ENCODE results near the gene P2RY8.
A peak's percentile ranks its signal among the peaks of the same experiment; 100 is the strongest.
"Not testable (repeated sequence)": the region's sequence is repeated elsewhere in the genome, so short reads cannot be mapped to it uniquely, and the experiment has no call there.

The P2RY8 gene

DNA sequence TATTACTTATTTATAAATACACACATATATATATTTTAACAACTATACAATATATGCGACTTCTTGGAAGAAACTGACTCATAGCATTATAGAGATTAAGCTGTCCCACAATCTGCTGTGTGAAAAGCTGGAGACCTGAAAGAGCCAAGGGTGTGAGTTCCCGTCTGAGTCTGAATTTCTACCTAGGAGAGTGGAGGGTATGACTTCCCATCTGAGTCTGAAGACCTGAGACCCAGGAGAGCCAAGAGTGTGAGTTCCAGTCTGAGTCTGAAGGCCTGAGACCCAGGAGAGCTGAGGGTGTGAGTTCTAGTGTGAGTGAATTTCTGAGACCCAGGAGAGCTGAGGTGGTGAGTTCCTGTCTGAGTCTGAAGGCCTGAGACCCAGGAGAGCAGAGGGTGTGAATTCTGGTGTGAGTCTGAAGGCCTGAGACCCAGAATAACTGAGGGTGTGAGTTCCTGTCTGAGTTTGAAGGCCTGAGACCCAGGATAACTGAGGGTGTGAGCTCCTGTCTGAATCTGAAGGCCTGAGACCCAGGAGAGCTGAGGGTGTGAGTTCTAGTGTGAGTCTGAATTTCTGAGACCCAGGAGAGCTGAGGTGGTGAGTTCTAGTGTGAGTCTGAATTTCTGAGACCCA is 8.9 kb upstream of the P2RY8 start:
- no peak for DNase-seq (ENCODE audit: low read depth in 3 of 3)

DNA sequence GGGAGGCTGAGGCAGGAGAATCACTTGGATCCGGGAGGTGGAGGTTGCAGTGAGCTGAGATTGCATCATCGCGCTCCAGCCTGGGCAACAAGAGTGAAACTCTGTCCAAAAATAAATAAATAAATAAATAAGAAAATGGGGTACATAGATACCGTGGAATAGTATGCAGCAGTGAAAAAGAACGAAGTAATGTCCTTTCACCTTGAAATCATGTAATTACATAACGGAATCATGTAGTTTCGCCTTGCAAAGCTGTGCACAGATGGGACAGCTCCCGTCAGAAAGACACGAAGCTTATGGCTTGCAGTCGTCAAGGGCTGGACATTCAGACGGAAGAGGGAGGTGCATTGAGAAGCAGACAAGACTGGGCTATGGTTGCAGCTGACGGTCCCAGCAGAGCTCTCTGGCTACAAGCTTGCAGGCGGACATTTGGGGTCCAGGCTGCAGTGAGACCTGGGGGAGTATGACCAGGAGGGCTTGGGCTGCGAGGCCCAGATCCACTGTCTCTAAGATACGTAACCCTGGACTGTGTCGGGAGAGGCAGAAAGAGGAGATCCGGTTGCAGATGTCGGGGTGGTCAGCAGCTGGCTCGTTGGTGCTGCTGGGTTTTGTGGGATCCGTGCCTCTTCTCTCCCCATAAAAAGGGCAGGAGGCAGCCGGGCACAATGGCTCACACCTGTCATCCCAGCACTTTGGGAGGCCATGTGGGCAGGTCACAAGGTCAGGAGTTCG is 6.2 kb upstream of the P2RY8 start:
- DNase-seq (ENCODE audit: low read depth in 3 of 3) = no peak

DNA sequence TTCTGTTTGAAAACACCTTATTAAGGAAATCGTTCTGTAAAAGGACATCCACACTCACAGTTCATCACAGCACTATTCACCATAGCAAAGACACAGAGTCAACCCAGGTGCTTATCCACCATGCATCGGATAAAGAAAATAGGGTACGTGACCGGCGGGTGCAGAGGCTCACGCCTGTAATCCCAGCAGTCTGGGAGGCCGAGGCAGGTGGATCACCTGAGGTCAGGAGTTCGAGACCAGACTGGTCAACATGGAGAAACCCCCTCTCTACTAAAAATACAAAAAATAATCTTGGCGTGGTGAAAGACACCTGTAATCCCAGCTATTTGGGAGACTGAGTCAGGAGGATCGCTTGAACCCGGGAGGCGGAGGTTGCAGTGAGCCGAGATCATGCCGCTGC is 2.2 kb upstream of the P2RY8 start:
- not testable (repeated sequence) for DNase-seq (ENCODE audit: low read depth in 3 of 3)

DNA sequence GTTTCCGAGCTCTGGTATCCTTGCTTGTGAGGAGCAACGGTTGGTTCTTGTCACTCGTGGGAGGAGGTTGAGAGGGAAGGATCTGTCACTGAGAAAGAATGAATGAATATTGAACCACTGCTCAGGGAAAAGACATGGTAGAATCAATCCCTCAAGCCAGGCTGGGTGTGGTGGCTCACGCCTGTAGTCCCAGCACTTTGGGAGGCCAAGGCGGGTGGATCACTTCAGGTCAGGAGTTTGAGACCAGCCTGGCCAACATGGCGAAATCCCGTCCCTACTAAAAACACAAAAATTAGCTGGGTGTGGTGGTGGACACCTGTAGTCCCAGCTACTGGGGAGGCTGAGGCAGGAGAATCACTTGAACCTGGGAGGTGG is 718 bp upstream of the P2RY8 start:
- DNase-seq (ENCODE audit: low read depth in 3 of 3) = not testable (repeated sequence)

DNA sequence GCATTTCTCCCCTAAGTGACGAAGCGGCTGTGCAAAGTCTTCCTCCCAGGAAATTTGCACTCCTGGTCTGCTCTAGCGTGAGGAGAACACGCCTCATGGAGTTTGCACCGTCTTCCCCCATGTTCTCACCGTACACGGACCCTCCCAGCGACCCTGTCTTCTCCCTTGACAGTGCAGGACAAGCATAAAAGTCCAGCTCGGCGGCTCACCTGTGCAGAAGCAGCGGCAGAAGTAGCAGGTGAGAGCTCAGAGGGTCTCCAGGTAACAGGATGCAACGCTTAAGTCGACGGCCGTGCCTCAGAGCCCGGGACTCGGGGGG is 314 bp downstream of the P2RY8 start:
- DNase-seq (ENCODE audit: low read depth in 3 of 3) = no peak

DNA sequence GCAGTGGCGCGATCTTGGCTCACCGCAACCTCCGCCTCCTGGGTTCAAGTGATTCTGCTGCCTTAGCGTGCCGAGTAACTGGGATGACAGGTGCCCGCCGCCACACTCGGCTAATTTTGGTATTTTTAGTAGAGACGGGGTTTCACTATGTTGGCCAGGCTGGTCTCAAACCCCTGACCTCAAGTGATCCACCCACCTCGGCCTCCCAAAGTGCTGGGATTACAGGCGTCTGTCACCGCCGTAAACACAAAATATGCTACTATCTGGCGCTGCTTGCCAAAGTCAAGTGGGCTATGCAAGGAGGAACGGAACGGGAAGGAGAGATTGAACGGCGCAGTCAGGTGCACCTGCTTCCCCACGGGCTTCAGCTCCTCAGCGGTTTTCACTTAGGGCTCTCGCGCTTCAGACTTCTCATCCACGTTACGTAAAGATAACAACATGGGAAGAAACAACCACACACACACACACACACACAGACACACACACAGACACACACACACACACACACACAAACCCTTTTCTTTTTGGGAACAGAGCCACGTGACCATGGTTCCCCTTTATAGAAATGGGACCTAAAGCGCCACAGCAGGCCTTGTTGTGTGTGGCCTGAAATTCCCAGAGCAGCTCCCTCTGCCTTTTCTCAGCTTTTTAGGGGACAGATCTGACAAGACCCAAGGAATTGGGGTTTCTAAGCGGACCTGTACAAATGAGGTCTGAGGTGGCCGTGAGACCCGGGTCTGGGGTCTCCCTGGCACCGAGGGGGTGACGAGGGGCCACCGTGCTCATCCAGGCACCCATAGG is 1.5 kb downstream of the P2RY8 start:
- DNase-seq (ENCODE audit: low read depth in 3 of 3) = peak in 1 of 3 donors; percentile 53

DNA sequence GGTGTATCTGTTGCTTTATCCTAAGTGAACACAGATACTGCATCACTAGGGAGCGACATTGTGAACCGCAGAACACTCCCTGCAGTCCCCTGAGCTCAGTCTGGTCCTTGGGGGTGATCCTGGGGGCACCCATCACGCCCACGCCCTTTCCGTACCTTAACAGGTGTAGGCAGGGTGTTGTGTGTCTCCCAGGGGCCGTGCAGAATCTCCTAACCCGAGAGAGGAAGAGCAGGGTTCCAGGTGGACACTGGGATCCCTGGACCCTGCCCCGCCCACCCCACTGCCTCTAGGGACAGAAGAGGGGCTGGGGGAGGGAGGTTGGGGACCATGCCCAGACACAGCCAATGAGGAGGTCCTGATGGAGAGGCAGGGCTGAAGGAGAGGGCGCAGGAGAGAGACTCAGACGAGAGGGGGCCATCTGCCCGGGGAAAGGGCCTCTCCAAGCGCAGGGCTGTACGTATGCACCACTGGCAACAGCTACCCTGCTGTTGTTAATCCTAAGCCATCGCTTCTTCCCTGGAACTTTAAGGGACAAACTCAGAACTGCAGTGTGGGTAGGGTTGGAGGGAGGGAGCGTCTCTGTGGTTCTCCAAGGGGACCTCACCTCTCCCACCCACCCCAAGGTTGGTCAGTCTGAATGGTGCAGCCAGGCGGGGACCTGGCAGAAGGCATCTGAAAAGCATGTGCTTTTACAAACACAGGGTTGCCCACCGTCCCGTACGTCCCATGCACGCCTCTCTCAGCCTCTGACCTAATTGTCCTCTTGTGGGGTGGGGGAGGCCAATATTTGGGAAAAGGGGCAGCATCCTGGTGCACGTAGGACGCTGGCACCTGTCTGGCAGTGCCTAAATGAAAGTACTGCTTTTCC is 2.5 kb downstream of the P2RY8 start:
- no peak for DNase-seq (ENCODE audit: low read depth in 3 of 3)

DNA sequence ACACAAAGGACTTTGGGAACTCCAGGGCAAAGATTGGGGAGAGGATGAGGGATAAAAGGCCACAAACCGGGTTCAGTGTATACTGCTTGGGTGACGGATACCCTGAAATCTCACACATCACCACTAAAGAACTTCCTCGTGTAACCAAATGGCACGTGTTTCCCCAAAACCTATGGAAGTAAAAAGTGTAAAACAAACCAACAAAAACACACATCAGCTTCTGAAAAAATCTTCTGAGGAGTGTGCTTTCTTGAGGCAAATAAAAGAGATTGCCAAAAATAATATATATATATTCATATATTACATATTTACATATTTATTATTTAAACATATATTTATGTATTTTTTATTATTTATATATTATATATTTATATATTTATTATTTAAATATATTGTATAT is 3.9 kb downstream of the P2RY8 start:
- no peak for DNase-seq (ENCODE audit: low read depth in 3 of 3)

DNA sequence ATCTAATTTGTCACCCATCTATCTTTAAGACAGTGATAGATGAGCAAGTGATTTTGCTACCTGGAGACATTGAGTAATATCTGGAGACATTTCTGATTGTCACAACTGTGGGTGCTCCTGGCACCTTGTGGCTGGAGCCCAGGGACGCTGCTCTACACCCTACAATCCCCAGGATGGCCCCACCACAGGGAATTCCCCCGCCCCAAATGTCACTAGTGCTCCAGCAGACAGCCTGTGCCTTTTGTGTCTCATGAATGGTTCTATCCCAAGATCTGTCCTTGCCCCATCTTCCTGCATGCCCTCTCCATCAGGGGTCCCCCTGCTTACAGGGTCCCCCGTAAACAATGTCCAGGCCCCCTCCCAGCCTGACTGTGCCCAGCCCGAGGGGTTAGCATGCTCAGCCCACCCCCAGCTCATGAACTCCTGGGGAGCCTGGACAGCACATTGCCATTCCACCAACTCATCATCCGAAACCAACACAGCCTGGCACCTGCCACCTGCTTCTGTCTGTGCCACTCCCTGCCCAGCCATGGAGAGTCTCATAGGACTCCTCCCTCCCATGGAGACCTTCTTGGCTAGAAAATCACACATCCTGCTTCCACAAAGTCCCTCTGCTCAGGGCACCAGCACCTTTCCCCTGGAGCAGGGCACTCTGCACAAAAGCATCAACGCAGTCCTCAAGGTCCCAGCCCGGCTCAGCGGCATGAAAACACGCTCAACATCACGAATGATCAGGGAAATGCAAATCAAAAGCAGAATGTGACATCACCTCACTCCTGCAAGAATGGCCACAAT is 5.7 kb downstream of the P2RY8 start:
- DNase-seq (ENCODE audit: low read depth in 3 of 3) = no peak

DNA sequence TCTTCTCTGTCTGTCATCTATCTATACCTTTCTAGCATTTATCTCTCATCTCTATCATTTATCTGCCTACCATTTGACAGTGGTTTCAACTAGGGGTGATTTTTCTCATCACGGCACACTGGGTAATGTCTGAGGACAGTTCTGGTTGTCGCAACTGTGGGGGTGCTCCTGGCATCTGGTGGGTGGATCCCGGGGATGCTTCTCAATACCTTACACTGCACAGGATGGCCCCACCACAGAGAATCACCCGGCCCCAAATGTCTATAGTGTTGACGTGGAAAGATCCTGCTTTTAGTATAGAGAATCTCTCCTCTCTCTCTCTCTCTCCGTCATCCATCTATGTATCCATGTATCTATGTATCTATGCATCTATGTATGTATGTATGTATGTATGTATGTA is 7.2 kb downstream of the P2RY8 start:
- DNase-seq (ENCODE audit: low read depth in 3 of 3) = no peak

DNA sequence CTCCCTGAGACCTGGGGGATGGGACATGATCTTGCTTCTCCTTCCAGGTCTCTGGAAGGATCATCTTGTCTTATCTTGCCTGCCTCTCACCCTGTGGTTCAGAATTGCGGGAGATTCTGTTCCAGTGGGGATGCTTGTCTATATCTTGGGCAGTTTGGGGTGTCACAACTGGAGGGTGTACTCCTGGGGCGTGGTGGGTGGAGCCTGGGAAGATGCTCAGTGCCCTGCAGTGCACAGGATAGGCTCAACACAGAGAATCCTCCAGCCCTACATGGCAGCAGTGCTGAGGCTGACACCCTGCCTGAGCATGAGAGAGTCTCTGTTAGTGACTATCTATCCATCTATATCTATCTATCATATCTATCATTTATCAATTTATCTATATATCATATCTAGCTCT is 7.7 kb downstream of the P2RY8 start:
- DNase-seq (ENCODE audit: low read depth in 3 of 3) = no peak

DNA sequence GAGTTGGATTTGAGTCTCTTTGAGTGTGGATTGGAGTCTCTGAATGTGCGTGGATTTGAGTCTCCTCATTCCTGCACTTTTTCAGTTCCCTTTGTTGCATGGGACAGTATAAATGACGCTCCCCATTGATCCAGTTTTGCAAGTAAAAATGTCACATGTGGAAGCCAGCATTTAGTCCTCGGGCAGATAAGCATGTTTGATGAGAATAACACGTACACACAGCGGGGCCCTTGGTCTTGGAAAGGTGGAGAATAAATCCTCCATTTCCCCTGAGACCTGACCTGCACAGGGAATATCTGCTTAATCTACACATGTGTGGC is 8.1 kb downstream of the P2RY8 start:
- no peak for DNase-seq (ENCODE audit: low read depth in 3 of 3)

DNA sequence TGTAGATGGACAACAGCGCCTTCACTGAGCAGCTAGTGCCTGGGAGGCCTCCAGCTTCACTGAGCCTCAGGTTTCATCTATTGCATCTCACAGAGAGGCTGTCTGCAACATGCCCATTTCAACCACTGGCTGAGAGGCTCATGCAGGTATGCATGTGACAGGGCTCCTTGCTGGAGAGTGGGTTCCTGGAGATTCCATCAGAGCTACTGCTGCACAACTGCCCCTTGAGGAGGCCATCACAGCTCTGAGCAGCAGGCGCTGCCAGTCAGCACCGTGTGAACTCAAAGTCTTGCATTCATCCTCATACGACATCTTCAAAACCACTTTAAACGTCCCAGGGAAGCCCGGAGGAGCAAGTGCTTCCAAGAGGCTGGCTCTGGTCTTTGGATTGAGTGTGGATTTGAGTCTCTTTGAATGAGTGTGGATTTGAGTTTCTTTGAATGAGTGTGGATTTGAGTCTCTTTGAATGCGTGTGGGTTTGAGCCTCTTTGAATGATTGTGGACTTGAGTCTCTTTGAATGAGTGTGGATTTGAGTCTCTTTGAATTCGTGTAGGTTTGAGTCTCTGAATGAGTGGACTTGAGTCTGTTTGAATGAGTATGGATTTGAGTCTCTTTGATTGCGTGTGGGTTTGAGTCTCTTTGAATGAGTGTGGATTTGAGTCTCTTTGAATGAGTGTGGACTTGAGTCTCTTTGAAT is 8.7 kb downstream of the P2RY8 start:
- DNase-seq (ENCODE audit: low read depth in 3 of 3) = no peak

DNA sequence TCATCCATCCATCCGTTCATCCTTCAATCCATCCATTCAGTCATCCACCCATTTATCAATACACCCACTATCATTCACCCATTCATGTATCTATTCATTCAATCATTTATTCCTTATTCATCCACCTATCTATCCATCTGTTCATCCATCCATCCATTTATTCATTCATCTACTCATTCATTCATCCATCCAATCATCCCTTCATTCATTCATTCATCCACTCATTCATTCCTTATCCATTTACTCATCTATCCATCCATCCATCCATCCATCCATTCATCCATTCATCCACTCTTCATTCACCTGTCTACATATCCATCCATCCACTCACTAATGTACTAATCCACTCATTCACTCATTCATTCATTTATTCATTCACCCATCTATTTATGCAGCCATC is 9.5 kb downstream of the P2RY8 start:
- DNase-seq (ENCODE audit: low read depth in 3 of 3) = no peak

DNA sequence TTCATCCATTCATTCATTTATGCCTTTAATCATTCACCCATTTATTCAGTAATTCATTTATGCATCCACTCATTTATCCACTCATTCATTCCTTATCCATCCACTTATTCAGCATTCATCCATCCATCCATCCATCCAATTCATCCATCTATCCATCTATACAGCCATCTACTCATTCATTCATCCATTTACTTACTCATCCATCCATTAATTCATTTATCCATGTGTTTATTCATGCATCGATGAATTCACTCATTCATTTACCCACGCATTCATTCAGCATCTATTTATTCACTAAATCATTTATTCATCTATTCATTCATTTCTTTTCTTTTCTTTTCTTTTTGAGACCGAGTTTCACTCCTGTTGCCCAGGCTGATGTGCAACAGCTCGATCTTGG is 10.4 kb downstream of the P2RY8 start:
- DNase-seq (ENCODE audit: low read depth in 3 of 3) = no peak

DNA sequence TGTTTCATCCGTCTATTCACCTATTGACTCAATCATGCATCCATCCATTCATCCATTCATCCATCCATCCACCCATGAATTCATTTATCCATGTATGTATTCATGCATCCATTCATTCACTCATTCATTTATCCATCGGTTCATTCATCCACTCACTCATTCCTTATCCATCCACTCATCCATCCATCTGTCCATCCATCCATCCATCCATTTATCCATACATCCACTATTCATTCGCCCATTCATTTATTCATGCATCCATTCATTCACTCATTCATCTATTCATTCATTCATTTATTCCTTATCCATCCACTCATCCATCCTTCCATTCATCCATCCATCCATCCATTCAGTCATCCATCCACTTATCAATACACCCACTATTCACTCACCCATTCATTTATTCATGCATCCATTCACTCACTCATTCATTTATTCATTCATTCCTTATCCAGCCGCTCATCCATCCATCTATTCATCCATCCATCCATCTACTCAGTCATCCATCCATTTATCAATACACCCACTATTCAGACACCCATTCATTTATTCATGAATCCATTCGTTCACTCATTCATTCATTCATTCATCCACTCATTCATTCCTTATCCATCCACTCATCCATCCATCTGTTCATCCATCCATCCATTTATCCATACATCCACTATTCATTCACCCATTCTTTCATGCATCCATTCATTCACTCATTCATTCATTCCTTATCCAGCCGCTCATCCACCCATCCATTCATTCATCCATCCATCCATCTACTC is 11.2 kb downstream of the P2RY8 start:
- no peak for DNase-seq (ENCODE audit: low read depth in 3 of 3)

DNA sequence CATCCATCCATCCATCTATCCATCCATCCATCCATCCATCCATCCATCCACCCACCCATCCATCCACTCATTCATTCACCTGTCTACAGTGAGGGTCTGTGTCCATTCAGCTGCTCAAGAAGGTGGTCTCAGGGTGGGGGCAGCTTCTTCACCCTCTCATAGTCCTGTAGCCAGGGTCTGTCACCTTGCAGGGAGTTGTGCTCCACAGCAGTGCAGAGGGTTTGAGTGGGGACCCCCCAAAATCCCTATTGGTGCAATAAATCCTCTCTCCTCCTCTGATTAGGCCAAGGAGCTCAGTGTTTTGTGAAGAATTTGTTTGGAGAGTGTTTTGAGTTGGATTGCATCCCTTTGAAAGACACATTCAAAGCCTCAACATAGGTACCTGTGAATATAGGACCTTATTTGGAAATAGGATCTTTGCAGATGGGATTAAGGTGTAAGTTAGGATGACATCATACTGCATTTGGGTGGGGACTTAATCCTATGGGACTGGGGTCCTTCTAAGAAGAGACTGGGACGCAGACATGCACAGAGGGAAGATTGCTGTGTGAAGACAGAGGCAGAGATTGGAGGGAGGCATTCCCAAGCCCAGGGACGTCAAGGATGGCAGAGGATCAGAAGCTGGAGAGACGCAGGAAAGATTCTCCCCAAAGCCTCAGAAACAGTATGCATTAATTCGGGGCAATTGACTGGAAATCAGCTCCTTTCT is 12.0 kb downstream of the P2RY8 start:
- no peak for DNase-seq (ENCODE audit: low read depth in 3 of 3)

DNA sequence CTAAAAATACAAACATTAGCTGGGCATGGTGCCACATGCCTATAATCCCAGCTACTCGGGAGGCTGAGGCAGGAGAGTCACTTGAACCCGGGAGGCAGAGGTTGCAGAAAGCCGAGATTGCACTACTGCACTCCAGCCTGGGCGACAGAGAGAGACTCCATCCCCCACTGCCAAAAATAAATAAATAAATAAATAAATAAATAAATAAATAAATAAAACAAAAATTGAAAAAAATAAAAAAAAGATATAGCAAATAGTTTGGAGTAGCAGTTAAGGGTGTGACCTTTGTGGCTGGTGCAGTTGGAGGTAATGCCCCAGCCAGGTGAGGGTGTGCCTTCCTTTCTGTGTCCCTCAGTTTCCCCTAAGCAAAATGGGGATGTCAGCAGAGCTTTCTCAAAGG is 14.1 kb downstream of the P2RY8 start:
- not testable (repeated sequence) for DNase-seq (ENCODE audit: low read depth in 3 of 3)

DNA sequence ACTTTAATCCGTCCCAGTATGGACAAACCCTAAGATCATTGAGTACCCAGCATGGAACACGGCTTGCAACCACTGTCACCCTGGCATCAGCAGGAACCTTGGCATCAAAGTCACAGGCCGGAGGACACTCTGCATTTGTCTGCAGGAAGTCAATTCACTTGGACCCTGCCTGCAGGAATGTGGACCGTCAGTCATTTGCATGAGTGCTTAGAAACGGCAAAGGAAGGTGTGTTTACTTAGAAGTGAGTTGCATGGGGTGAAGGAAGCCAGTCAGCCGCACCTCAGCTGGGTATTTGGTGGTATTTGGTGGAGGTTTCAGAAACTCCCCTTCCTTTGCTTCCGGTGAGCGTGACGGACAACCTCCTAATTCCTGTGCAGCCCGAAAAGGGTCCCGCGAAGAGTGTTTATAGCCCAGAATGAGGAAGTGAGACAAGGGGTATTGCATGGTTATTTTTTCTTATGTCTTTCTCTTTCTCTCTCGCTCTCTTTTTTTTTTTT is 15.5 kb downstream of the P2RY8 start:
- DNase-seq (ENCODE audit: low read depth in 3 of 3) = no peak
